LNCaP clone FGC (cell line): ENCODE results near the gene GLIS1.

Experiments used
- DNase-seq: peaks from one replicate; pipeline ENCODE4 v3.0.0-alpha.2; 2011; ENCODE audit warnings: low read depth
- H3K4me3 ChIP-seq: 2 replicates; pipeline ENCODE4 v1.5.1; 2011; ENCODE audit warnings: mild to moderate bottlenecking, low read depth, low read length, control low read depth
- TF ChIP-seq, protein P1 (sequence below): IDR thresholded peaks from 2 replicates; pipeline ENCODE4 v1.5.1; 2012; ENCODE audit warnings: mild to moderate bottlenecking; ENCODE audit not compliant: control insufficient read depth, insufficient read depth; ENCODE audit errors: extremely low read depth

Gene GLIS1

GRCh38 chr1:53626616-53627015 is 112.3 kb downstream of the GLIS1 start:
- no peak for DNase-seq
- no peak overlapping the region for H3K4me3 ChIP-seq
- TF ChIP-seq, protein P1, sequence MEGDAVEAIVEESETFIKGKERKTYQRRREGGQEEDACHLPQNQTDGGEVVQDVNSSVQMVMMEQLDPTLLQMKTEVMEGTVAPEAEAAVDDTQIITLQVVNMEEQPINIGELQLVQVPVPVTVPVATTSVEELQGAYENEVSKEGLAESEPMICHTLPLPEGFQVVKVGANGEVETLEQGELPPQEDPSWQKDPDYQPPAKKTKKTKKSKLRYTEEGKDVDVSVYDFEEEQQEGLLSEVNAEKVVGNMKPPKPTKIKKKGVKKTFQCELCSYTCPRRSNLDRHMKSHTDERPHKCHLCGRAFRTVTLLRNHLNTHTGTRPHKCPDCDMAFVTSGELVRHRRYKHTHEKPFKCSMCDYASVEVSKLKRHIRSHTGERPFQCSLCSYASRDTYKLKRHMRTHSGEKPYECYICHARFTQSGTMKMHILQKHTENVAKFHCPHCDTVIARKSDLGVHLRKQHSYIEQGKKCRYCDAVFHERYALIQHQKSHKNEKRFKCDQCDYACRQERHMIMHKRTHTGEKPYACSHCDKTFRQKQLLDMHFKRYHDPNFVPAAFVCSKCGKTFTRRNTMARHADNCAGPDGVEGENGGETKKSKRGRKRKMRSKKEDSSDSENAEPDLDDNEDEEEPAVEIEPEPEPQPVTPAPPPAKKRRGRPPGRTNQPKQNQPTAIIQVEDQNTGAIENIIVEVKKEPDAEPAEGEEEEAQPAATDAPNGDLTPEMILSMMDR: no peak

- DNase-seq: no peak
- H3K4me3 ChIP-seq: no peak overlapping the region
- TF ChIP-seq, protein P1: no peak
These were observed 113.0 kb downstream of the GLIS1 start for GRCh38 chr1:53625766-53626520.

GRCh38 chr1:53625049-53625448 is 113.9 kb downstream of the GLIS1 start:
- H3K4me3 ChIP-seq: no peak overlapping the region
- TF ChIP-seq, protein P1: no peak
- DNase-seq: no peak

DNA sequence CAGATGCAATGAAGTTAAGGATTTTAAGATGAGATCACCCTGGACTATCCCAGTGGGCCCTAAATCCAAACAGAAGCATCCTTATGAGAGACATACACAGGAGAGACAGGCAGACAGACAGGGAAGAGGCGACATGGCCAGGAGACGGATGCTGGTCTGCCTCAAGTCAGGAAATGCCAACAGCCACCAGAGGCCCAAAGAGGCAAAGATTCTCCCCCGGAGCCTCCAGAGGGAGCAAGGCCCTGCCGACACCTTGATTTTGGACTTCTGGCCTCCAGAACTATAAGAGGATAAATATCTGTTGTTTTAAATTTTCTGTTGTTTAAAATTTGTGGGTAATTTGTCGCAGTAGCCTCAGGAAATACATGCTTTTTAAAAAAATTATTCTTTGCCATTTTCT is 116.4 kb downstream of the GLIS1 start:
- DNase-seq: no peak
- TF ChIP-seq, protein P1: no peak

DNA sequence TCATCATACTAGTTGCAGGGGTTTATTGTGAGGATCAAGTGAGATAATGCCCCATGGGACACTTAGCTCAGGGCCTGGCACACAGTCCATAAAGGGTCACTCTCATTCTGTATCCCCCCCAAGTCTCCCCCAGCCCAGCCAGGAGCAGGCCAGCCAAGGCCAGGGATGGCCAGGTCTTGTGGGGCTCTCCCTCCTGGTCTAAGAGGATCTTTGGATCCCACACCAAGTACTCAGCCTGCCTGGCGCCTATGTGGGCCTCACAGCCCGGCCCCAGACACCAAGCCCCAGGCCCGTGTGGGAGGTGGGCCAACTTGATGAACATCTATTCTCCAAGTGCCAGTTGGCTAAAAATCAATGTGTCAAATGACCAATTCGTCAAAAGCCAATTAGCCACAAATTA is 117.8 kb downstream of the GLIS1 start:
- DNase-seq: no peak

More for the DNA sequence above, 116.4 kb downstream of the GLIS1 start:
- H3K4me3 ChIP-seq: no peak overlapping the region

DNA sequence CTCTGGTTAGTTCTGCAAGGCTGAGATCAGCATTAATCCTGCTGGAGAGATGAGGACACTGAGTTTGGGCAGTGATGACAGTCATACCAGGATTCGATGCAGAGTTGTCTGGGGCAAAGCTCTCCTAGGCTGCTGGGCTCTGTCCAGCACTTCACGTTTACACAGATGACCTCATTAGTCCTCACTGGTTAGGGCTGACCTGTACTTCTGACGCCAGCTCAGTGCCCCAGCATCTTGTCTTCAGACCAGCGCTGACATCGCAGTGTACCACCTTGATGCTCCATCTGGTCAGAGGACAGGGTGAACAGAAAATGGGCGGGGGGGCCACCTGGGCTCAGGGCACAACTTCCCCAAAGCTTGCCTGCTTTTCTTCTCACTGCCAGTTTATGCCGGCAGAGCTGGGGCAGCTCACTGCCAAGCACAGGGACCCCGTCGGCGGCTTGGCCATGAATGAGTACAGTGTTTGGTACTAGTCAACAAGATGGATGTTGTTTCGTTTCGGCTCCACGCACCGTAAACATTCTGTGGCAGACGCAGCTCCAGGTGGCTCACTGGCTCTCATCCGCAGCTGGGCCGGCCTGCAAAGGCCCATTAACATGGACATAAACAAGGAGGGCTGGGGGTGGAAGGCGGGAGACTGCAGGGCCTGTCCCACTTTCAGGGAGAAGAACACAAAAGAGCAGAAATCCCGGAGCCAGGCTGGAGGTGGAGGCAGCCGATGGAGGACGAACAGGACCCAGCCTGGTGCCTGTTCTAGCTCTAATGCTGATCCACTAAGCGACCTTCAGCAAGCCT is 118.7 kb downstream of the GLIS1 start:
- TF ChIP-seq, protein P1: no peak
- no peak overlapping the region for H3K4me3 ChIP-seq
- DNase-seq: peak; percentile 14

More for the DNA sequence above, 117.8 kb downstream of the GLIS1 start:
- TF ChIP-seq, protein P1: no peak
- no peak overlapping the region for H3K4me3 ChIP-seq
